Adrenal gland (tissue), 5 donors: ENCODE measurements around the gene FLNC.

Experiments
- CTCF ChIP-seq, 6 experiments: fragments of 450-650 bp in 4 of 6; fragments of 200-600 bp in 2 of 6; sonication (generic) in 1 of 6; IDR thresholded peaks; 1 replicate in 5 of 6; 2 replicates in 1 of 6; pipeline versions ENCODE4 v1.5.1 to v1.8.0; 2016 to 2021; ENCODE audit warnings: antibody characterized with exemption in 6 of 6, mild to moderate bottlenecking in 2 of 6, moderate library complexity in 1 of 6
- POLR2A ChIP-seq, 2 donors: fragments of 450-650 bp; IDR thresholded peaks; one replicate each; pipeline ENCODE4 v1.6.1; 2017; ENCODE audit warnings: antibody characterized with exemption in 2 of 2, mild to moderate bottlenecking in 2 of 2, moderate library complexity in 1 of 2
- donor health status: DM: no; HTN: no; CAD: no.

- TF ChIP-seq CTCF (IDR thresholded peaks at IDR 0.05) (no peak), POLR2A (IDR thresholded peaks at IDR 0.05) (no peak)
Measured at GRCh38 chr7:128900237-128900636, 70.0 kb downstream of the FLNC start.
